Mesangial cell (primary cell): ENCODE data around the gene ISYNA1. TPM values are rescaled to one million over a fixed set of nuclear protein-coding genes. Genes with fewer than 3 reads are reported as not detected.

ENCODE experiments used
- total RNA-seq: library from RNA; depleted of rRNA; stranded (reverse); fragments of >200 nt; gene quantifications from 2 replicates; pipeline ENCODE4 v1.2.3, GENCODE V29; 2015

Gene ISYNA1
- total RNA-seq: 63.4 and 164 TPM in 2 replicates

DNA sequence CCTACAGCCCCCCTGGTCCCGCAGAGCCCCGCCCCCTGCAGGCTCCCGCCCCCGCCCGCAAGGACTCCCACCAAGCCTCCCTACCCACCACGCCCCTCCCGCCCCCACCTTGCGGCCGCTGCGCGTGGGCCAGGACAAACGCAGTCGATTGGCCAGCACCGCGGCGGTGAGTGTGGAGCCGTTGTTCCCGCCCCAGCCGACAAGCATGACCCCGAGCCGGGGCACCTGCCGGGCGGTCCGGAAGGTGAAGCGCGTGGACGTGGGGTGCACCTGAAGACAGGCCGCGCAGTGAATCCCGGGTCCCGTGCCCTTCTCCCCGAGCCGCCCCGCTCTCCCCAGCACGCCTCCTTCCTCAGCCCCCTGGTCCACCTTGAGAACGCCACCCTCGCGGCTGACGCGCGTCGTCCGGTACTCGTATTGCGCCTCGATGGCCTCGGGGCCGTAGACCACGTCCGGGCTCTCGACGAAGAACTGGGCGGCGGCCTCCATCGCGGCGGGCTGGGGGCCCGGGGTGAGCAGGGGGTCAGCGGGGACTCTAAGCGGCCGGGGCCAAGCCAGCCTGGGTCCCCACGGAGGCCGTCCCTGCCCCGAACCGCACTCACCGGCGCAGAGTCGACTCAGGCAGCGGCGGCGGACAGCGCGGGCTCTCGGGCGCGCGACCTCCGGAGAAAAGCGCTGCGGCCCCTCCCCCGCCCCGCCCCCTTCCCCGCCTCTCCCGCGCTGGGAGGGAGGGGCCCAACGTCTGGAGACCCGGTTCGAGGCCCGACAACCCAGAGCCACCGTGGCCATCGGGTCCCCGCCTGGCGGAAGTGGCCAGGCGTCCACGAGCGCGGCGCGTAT lies at the start of gene ISYNA1:
Gene ISYNA1, minus strand, starts transcription at position 643 of the 840 bp plus-strand sequence. Its CDS starts 154 bp downstream, at position 489.

DNA sequence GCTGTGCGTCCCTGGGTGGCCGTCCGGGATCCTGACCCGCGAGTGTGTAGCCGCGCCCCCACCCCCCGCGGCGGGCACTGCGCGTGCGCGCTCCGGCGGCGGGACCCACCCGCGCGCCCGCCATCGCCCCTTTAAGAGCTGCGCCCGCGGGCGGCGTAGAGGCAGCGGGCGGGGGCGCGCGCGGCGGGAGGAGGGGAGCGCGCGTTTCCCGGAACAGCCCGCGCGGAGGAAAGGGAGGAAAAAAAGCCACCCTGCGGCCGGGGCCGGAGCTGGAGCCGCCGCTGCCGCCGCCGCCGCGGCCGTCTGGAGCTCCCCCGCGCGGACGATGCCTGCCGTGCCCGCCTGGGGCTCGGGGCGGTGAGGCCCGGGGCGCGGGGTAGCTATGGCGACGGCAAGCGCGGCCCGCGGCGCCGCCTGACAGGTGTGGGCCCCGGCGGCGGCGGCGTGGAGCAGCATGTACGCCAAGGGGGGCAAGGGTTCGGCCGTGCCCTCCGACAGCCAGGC lies 18.7 kb downstream of the ISYNA1 start, which contains the start of gene SSBP4:
Gene SSBP4, plus strand, starts transcription at position 204 of the 504 bp plus-strand sequence. Its CDS starts 251 bp downstream, at position 455.

DNA sequence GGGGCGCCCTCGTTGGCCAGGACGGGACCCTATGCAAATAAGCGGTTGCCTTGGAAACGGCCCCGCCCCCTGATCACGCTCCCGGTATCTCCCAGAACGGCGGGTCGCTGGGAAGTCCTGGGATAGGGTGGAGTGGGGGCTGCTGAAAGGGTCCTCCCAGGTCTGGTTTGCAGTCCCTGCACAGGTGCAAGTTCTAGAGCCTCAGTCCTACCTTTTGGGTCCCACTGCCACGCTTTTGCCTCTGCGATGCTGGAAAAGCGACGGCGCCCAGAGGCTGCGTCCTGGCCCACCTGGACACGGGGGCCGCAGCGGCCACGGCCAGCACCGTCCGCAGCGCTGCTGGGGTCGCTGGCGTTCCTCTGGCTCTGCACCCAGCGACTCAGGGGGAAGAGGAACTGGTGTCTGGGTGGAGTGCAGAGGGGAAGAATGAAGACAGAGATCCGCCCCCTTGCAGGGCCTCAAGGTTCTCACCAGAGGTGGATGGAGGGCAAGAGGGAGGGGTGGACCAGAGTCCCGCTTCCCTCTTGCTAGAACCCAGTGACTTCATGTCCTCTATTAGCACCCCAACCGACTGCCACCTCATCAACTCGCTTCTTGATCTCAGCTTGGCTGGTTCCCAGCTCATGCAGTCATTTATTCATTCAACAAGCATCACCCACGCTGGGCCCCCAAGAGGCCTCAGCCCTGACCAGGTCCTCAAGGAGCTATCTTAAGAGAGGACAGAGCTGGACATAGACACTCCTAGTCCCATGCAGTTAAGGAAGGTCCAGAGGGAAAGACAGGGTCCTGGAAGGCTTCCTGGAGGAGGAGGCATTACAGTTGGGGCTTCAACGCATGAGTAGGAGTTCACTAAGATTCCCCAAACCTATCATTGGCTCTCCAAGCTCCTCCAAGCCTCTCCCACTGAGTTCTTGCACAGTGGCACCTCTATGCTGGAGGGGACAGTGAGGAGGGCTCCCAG lies 40.4 kb downstream of the ISYNA1 start, which contains the start of gene LRRC25:
Gene LRRC25, minus strand, starts transcription at position 381 of the 961 bp plus-strand sequence. CDS start 659 bp downstream, outside the sequence.

DNA sequence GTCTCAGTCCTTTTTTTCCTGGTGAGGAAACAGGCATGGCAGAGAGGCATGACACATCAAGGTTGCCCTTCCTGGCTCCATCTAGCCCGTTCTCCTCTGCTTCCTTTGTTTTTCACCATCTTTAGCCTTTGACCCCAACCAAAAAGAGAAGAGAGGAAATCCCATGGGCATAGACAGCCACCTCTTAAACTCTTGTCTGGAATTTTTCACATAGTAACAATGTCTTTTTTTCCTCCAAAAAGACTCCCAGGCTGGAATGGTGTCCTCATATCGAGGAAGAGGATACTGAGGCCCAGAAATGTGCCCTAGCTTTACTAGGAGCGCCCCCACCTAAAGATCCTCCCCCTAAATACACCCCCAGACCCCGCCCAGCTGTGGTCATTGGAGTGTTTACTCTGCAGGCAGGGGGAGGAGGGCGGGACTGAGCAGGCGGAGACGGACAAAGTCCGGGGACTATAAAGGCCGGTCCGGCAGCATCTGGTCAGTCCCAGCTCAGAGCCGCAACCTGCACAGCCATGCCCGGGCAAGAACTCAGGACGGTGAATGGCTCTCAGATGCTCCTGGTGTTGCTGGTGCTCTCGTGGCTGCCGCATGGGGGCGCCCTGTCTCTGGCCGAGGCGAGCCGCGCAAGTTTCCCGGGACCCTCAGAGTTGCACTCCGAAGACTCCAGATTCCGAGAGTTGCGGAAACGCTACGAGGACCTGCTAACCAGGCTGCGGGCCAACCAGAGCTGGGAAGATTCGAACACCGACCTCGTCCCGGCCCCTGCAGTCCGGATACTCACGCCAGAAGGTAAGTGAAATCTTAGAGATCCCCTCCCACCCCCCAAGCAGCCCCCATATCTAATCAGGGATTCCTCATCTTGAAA lies 52.0 kb downstream of the ISYNA1 start, which contains the start of gene GDF15:
Gene GDF15, plus strand, starts transcription at position 484 of the 868 bp plus-strand sequence. Its CDS starts 32 bp downstream, at position 516.

Other genes with a start within 250 kb of the ISYNA1 start
- gene MPV17L2, start 244.9 kb downstream of the ISYNA1 start, total RNA-seq: 21.3 and 45.8 TPM in 2 replicates
- 0.65 and 2.4 TPM in 2 replicates for gene RAB3A, start 234.1 kb downstream of the ISYNA1 start, total RNA-seq
- not detected in 2 replicates for gene PDE4C, start 211.7 kb downstream of the ISYNA1 start, total RNA-seq
- 0.16 and 1.1 TPM in 2 replicates for gene IQCN, start 163.7 kb downstream of the ISYNA1 start, total RNA-seq
- 277 and 421 TPM in 2 replicates for gene JUND, start 156.5 kb downstream of the ISYNA1 start, total RNA-seq
- gene LSM4, start 115.1 kb downstream of the ISYNA1 start, total RNA-seq: 196 and 334 TPM in 2 replicates
- gene PGPEP1, start 97.5 kb downstream of the ISYNA1 start, total RNA-seq: 2.9 and 16.4 TPM in 2 replicates
- 20.4 and 246 TPM in 2 replicates for gene GDF15, start 52.0 kb downstream of the ISYNA1 start, total RNA-seq
- gene LRRC25, start 40.5 kb downstream of the ISYNA1 start, total RNA-seq: 0.25 TPM in 1 of 2 replicates, not detected in the other
- 131 and 177 TPM in 2 replicates for gene SSBP4, start 18.7 kb downstream of the ISYNA1 start, total RNA-seq
- gene ELL, start 83.9 kb upstream of the ISYNA1 start, total RNA-seq: 13.0 and 20.8 TPM in 2 replicates
- gene FKBP8, start 105.4 kb upstream of the ISYNA1 start, total RNA-seq: 181 and 304 TPM in 2 replicates
- 169 and 233 TPM in 2 replicates for gene KXD1, start 119.7 kb upstream of the ISYNA1 start, total RNA-seq
- 945 and 1,196 TPM in 2 replicates for gene UBA52, start 133.7 kb upstream of the ISYNA1 start, total RNA-seq
- gene REX1BD, start 150.7 kb upstream of the ISYNA1 start, total RNA-seq: 79.2 and 122 TPM in 2 replicates
- 0.65 and 2.5 TPM in 2 replicates for gene CRLF1, start 168.7 kb upstream of the ISYNA1 start, total RNA-seq
- gene TMEM59L, start 174.7 kb upstream of the ISYNA1 start, total RNA-seq: 0.16 and 1.3 TPM in 2 replicates
- gene KLHL26, start 198.9 kb upstream of the ISYNA1 start, total RNA-seq: 6.4 and 7.6 TPM in 2 replicates
- gene CRTC1, start 245.5 kb upstream of the ISYNA1 start, total RNA-seq: 2.6 and 12.7 TPM in 2 replicates